ENCODE data around the gene GPRC5A.

Gene GPRC5A

DNA sequence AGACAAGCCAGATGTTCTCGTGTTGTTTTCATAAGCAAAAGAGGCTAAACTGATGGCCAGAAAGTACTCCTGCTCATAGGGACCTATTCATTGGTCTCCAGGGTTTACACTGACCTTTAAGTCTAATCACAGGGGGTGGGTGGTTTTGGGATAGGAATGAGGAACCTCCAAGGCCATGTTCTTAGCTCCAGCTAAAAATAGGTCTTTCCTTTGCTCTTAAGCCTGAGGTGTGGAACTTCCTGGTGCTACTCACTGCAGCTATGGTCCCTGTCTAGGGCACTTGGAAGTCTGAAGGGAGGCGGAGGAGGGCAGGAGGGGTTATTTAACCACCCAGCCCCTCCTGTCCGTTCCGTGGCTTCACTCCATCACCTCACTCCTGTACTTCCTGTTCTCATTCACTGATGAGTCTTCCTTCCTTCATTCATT is 18.6 kb downstream of the GPRC5A start:
- no peak for DNase-seq

DNA sequence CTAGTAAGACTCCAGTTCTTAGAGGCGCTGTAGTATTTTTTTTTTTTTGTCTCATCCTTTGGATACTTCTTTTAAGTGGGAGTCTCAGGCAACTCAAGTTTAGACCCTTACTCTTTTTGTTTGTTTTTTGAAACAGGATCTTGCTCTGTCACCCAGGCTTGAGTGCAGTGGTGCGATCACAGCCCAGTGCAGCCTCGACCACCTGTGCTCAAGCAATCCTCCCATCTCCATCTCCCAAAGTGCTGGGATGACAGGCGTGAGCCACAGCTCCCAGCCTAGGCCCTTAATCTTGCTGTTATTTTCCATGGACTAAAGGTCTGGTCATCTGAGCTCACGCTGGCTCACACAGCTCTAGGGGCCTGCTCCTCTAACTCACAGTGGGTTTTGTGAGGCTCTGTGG is 21.3 kb downstream of the GPRC5A start:
- no peak for DNase-seq

DNA sequence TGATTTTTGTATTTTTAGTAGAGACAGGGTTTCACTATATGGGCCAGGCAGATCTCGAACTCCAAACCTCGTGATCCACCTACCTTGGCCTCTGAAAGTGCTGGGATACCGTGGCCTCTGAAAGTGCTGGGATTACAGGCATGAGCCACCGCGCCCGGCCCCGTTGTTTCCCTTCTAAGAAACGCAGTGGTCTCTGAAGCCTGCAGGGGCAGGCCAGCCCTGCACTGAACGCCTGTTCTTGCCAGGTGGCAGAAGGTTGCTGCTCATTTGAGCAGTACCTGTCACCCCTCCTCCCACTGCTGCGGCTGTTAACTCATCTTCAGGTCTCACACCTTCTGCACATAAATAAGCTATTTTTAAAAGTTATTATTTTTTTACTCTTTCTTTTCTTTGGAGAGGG is 24.3 kb downstream of the GPRC5A start:
- DNase-seq = no peak

DNA sequence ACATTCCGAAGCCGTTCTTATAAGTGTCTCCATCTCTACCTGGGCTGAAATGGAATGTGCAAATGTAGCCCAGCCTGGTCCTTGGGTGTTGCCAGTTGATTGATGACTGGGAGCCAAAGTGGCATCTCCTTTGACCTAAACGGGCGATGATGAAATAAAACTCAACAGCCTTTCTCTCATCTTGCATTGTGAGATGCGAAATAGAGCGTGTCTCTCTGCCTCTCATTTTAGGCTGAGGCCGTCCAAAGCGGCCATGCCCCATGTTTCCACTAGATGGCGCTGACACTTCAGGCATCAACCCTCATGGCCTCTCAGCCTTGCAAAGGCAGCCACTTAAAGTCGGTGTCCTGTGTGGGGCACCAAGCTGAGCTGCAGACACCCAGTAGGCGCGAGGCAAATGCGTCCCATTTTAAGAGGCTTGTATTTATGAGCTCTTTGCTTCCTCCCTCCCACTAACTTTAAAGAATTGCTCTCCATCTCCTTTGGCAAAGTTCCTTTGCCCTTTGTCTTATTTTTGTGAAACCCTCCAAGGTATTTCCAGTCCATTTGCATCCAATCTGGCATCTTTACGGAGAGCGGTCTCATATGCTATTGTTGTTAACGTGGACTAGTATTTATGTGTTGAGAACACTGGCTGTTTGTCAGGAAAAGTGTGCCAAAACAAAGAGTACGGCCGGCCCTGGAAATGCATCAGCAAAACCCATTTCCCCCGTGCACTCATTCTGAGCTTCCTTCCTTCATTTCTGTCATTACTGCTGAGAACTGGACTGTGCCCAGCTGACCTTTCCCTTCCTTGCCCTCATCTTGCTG is 25.0 kb downstream of the GPRC5A start:
- DNase-seq = peak; percentile 92 to 96

DNA sequence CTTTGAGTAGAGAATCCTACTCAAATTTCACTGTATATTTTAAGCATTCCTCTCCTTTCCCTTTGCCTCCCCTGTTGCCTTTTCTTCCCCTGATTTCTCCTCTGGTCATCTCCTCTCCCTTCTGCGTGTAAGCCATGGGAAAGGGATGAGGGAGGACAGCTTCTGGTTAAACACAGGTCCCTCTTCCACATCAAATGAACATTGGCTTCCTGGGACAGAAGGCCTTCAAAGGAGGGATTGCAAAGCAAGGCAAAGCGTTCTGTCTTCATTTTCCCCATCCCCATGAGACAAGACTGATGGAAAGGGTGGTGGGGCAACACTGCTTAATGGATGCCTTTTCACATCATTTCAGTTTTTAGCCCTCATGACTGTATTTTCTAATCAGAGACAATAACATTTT is 26.2 kb downstream of the GPRC5A start:
- DNase-seq = no peak

DNA sequence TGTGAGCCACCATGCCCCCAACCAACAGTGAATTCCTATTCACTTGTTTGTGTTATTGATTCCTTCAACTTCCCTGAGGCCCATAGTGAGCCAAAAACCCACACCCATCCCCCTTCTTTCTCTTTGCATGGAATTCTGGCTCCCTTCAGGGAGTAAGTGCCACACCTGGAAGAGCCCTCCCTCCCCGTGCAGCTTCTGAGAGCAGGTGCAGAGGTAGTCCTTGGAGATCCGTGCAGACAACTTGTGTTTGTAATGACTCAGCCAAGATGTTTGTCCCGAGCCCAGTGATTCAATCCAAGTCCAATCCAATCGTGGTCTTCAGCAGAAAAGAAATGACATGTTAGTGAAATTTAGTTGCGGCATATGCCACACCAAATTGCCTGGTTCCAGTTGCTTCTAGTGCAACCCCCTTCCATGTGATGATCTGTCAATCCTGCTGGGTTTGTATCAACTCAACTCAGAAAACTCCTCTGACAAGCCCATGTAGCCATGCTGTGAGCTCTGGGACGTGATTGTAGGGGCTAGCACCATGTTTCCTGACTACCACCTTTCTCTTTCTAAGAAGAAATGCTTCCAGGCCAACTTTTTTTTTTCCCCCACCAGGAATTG is 27.5 kb downstream of the GPRC5A start:
- DNase-seq = no peak

DNA sequence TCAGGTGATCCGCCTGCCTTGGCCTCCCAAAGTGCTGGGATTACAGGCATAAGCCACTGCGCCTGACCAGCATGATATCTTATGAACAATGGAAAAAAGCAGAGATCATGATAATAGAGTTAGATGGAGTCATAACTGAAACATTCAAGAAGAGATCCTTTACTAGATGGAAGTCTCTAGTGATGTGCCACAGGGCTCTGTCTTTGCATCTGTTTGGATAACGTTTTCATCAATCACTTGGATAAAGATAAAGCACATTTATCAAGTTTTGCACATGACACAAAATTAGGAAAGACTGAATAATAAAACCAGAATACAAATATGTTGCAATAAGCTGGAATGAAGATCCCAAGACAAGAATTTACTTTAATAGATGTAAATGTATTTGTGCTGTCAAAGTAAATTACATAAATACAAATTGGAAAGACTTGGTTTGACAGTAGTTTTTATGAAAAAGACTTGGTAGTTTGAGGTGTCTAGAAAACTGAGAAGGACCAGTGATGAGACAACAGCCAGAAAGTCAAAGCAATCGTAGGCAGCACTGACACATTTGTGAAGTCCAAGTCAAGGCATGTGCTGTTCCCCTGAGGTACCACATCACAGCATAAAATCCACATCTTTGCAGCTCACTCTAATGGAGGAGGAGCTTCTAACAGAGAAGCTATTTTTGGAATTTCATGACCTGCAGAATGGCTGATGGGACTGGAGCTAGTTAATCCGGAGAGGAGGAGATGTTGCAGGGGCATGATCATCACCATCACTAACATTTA is 28.5 kb downstream of the GPRC5A start:
- no peak for DNase-seq

DNA sequence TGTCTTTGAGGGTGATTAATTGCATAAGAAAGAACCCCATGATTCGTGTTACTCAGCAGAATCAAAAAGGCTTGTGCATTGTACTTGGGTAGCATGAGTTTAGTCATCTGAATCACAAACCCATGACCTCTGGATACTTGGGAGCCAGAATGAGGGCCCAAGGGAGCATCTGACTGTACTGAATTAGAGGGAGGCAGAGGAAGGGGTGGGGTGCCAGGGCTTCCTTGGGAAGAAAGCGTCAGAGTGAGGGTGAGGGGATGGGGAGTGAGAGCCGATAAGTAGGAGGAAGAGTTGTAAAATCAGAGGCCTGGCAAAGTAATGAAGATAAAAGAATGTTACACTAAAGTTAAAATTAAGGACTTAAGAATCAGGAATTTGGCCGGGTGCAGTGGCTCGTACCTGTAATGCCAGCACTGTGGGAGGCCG is 30.8 kb downstream of the GPRC5A start:
- no peak for DNase-seq

DNA sequence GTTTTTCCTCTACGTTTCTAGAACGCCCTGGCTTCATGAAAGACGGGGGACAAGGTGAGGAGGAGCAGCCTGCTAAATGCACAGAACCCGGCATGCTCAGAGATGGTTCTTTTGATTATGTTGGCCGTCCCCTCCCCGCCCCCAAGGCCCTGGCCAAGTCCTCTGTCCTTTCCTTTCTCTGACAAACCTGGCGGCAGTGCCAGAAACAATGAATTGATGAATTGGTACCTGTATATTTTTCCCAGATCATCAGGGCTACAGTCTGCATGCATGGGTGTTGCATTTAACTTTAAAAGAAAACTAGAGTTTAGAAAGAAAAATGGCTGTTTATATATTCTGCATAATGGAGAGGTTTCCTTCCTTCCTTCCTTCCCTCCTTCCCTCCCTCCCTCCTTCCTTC is 31.6 kb downstream of the GPRC5A start:
- DNase-seq = no peak

DNA sequence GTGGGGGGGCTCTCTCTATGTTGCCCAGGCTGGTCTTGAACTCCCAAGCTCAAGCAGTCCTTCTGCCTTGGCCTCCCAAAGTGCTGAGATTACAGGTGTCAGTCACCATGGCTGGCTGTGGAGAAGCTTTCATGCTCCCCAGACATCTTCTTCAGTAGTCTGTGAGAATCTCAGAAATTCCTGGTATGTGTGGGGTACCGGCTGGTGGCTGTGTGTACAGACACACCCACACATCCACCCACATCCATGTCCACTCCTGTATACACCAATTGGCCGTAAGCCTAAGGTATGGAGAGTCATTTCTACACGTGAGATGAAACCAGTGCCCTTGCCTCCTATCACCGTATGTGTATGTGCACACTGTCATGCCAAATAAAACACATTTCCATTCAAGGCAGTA is 32.8 kb downstream of the GPRC5A start:
- no peak for DNase-seq

DNA sequence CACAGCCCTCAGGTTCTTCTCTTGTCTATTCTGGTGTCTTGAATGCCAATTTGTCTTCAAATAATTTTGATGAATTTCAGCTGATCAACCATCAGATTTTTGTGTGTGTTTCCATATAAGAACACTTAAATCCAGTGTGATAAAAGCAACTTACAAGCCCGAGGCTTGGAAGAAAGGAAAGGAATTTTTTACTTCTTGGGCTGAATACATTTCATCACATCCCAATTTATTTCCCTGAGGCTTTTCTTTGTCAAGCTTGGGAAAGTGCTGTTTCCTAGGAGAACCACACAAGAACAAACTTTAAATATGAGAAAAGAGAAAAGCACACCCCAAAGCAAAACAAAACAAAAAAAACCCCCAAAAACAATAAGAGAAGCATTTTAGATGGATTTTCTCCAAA is 34.0 kb downstream of the GPRC5A start:
- DNase-seq = no peak

DNA sequence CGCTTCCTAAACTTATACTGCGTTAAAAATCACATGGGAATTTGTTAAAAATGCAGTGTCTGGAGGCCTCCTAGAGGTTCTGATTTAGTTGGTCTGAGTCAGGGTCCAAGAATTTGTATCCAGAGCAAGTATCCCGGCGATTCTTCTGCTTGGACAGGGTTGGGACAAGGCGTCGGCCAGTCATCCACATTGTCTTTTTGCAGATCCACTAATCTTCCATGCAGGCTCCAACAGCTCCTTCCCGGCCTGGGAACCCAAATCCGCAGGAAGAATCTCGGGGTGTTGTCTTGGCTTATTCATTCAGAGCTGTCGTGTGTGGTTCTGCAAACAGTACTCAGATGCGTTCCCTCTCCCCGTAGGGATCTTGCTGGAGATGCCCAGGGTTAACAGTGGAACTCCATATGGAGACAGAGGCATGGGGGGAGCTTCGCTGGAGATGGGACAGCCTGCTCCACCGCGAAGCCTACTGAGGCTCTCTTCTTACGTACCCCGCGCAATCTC is 35.3 kb downstream of the GPRC5A start:
- DNase-seq = no peak

DNA sequence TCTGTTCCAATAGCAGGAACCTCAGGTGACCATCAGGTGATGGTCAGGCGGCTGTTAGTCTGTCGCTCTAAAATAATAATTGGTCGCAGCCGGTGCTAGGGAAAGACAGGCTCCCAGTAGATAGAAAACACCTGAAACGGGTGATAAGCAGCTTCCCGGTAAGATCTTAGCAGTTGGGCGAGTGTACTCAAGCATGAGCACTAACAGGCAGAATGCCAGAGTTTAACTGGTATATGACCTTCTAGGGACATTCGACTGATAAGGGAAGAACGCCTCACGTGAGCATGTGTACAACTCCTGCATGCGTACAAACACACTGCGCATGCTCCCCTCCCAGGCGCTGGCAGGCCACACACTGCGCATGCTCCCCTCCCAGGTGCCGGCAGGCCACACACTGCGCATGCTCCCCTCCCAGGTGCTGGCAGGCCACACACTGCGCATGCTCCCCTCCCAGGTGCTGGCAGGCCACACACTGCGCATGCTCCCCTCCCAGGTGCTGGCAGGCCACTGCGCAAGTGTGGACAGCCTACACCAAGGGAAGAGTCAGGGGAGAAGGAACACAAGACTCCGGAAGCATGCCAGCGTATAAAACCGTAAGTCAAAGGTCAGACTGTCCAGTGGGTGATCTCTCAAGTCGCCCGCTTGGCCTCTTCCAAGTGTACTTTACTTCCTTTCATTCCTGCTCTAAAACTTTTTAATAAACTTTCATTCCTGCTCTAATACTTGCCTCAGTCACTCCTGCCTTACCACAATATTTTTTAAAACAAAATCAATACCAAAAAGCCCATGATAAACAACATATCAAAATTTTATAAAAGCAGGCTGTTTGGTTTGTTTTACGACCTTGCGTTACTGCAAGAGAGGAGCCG is 36.1 kb downstream of the GPRC5A start:
- DNase-seq = peak; percentile 31 to 51

DNA sequence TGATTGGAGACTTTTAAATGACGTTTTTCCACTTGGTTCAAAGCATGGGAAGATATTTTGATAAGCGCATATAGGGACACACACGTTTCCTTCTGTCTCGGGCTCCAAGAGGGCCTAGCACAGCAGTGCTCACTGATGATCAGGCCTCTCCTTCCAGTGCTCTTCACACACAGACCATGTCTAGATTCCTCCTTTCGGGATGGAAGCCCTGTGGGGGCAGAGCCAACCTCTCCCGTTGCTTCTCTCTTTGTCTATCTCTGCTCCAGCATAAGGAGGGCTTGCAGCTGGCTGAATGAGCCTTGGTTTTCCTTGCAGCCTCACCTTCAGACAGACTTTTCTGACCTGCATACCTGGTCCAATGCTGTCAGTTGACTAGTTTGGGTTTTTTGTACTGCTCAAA is 38.3 kb downstream of the GPRC5A start:
- DNase-seq = no peak

DNA sequence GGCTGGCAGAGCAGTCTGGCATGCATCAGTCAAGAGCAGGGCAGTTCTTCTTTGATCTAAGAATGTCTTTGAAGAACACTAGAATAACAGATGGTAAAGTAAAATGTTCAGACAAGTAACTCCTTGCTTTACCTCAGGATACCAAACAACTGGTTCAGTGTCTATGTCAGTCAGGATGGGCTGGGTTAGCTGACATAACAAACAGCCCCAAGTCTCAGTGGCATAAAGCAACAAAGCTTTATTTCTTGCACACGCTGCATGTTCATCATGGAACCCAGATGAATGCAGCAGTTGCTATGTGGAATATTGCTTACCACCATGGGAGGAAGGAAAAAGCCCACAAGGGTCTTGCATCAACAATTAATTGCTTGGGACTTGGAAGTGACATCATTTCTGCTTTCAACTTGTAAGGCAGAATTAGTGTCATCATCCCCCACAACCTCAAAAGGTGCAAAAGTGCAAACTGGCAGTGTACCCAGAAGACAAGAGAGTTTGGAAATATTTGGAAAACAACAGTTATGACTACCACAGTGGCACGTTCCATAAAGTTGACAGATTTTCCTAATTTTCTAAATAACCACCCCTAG is 39.4 kb downstream of the GPRC5A start:
- no peak for DNase-seq

DNA sequence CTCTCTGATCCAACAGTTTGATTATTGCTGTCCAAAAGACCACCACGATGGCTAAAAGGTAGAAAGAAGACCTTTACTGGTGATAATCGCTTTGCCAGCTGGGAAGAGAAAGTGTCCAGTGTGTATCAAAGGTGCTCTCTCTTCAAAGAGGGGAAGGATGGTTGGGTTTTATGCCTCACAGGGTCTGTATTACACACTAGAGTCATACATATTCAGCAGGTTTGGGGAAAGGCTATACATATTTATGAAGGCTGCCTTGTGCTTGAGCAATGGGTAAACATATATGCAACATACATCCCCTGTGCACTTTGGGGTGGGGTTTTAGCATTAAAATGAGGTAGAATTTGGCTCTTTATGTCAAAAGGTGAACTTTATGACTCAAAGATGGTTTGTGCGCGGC is 42.4 kb downstream of the GPRC5A start:
- no peak for DNase-seq

DNA sequence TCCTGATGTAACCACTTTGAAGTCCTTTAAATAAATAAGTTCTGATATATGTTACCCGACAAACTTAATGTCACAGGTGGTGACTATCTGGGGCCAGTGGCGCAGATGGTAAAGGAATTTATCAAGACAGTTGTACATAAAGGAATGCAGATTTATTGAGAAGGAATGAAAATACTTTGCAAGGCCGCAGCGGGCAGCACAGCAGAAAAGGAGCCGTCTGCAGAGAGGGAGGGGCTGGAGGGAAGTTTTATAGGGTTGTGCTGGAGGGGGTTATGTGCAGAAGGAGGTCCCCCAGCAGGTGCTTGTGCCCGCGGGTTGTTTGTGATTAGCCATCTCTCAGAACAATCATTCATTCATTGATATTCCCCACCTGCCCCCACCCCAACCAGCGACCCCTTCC is 43.2 kb downstream of the GPRC5A start:
- DNase-seq = no peak

DNA sequence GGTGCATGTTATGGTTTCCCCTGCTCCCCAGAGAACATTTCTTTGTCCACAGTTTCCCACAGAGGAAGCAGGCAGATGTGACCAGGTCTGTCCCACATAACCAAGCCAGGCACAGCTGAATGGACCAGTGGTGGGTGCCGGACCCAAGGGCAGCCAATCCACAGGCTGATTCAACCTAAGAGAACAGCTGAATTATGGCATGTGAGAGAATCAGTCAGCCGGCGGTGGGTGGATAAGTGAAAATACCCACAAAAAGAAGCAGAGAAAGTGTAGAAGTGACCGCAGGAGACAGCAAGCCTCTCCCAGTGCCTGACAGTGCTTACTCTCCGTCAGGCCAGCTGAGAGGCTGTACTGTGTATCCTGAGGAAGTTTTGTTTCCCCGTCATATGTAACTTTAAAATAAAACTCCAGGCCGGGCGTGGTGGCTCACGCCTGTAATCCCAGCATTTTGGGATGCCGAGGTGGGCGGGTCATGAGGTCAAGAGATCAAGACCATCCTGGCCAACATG is 45.7 kb downstream of the GPRC5A start:
- no peak for DNase-seq

DNA sequence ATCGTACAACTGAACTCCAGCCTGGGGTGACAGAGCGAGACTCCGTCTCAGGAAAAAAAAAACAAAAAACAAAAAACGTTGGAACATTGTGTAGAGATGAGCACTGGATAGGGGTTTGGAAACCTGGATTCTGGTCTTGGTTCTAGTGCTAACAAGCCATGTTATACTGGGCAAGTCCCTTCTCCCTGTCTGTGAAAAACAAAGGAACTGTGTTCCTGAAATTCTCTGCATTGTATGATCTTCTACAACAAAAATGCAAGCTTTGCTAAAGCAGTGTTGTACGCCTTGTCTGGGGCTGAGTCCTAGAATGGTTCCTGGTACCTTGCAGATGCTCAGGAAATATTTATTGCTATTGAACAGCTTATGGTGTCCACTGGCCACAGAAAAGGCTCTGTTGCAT is 47.2 kb downstream of the GPRC5A start:
- DNase-seq = no peak

DNA sequence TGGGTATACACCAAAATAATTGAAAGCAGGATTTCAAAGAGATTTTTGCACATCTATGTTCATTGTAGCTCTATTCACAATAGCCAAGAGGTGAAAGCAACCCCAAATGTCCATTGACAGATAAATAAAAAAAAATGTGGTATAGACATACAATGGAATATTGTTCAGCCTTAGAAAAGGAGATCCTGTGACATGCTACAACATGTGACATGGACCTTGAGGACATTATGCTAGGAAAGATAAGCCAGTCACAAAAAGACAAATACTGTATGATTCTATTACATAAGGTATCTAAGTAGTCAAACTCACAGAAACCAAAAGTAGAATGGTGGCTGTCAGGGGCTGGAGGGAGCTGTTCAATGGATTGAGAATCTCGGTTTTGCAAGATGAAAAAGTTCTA is 48.5 kb downstream of the GPRC5A start:
- no peak for DNase-seq

DNA sequence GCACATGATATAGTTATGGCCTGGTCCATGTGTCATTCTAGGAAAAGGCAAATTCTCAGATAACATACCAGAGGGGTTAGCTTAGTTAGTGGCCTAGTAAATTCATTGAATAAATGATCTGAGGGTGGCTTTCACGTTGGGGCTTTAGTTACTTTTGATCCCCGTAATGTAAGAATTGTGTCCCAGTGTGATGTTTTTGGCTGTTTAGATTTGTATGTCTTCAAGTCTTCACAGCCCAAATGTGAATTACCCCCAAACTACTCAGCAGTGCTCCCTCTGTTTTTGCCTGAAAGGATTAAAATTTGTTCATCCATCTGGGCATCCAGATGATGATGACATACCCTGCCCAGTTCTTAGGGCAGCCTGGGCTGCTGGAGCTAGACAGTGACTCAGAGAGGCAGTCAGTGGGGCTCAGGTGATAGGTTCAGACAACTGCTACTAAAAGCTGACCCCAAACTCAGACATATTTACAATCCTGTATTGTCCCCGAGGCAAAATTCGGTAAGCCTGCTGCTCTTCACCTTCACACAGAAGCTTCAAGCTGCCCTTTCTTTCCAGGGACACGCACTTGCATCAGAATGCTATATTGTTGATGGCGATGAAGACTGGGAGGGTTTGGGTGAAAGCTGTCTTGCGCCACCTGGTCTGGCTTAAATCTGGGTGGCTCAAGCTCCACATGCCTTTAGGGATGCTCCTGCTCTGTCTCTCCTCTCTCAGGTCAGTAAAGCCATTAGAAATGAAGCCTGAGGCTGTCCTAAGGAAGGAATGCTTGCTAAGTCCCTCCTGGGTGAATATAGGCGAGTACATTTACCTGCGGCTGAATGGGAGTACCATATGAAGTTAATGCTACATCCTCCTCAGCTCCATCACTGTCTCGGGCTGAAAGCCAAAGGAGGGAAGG is 50.3 kb downstream of the GPRC5A start:
- DNase-seq = no peak
